Measurements from ENCODE around the gene EPHA2.

- no peak for TF ChIP-seq ZNF565 (CRISPR knock-in tag; conservative IDR thresholded peaks at IDR 0.05; ENCODE audit: low read depth)
- peak; percentile 62; the same call in 1 of the 2 replicates for TF ChIP-seq ZFP3 (CRISPR knock-in tag; IDR thresholded peaks at IDR 0.05)
- TF ChIP-seq PATZ1 (CRISPR knock-in tag; IDR thresholded peaks at IDR 0.05; ENCODE audit: borderline replicate concordance), result peak; percentile 46; the same call in 1 of the 2 replicates
- no peak for TF ChIP-seq RARB (CRISPR knock-in tag; IDR thresholded peaks at IDR 0.05)
- TF ChIP-seq TCF4 (CRISPR knock-in tag; IDR thresholded peaks at IDR 0.05; ENCODE audit: borderline replicate concordance), result no peak
- no peak for TF ChIP-seq ZFP30 (CRISPR knock-in tag; IDR thresholded peaks at IDR 0.05)
Measured at GRCh38 chr1:16181887-16182719, 26.2 kb upstream of the EPHA2 start.

Data from SK-N-SH treated with all-trans-retinoic acid at 6 μM for 48 hours (cell line).